ENCODE data around the gene ACAA1. TPM values are rescaled to one million over a fixed set of nuclear protein-coding genes. Genes with fewer than 3 reads are reported as not detected.

The ACAA1 gene
- polyA plus RNA-seq, 1 of the 3 experiments (the other 2 are of a cell fraction): 86.4 TPM

GRCh38 chr3:38137615-38138348 is 855 bp upstream of the ACAA1 start (continued):
- TF ChIP-seq FOSL2 (IDR thresholded peaks at IDR 0.05; ENCODE audit: borderline replicate concordance, low read depth) (no peak), GATA2 (CRISPR knock-in tag; IDR thresholded peaks at IDR 0.05) (no peak), TEAD4 (IDR thresholded peaks at IDR 0.05; ENCODE audit: borderline replicate concordance, insufficient read depth) (no peak), RFX5 (IDR thresholded peaks at IDR 0.05; ENCODE audit: low read length) (no peak), FOXJ3 (CRISPR knock-in tag; IDR thresholded peaks at IDR 0.05) (no peak), YY1 (IDR thresholded peaks at IDR 0.05; ENCODE audit: low read depth) (no peak), ZBTB33 (IDR thresholded peaks at IDR 0.05; ENCODE audit: borderline replicate concordance, low read depth) (no peak), MXI1 (IDR thresholded peaks at IDR 0.05; ENCODE audit: low read depth, low read length) (no peak), NFIC (IDR thresholded peaks at IDR 0.05; ENCODE audit: borderline replicate concordance) (no peak), MAX (IDR thresholded peaks at IDR 0.05; ENCODE audit: low read depth) (peak; percentile 40; the same call in 1 of the 2 replicates), TAF1 (IDR thresholded peaks at IDR 0.05; ENCODE audit: borderline replicate concordance, low read depth, low read length) (no peak)
- TF ChIP-seq, protein P1, sequence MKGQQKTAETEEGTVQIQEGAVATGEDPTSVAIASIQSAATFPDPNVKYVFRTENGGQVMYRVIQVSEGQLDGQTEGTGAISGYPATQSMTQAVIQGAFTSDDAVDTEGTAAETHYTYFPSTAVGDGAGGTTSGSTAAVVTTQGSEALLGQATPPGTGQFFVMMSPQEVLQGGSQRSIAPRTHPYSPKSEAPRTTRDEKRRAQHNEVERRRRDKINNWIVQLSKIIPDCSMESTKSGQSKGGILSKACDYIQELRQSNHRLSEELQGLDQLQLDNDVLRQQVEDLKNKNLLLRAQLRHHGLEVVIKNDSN (IDR thresholded peaks at IDR 0.05; ENCODE audit: borderline replicate concordance, low read depth): no peak
- TF ChIP-seq, protein P2, sequence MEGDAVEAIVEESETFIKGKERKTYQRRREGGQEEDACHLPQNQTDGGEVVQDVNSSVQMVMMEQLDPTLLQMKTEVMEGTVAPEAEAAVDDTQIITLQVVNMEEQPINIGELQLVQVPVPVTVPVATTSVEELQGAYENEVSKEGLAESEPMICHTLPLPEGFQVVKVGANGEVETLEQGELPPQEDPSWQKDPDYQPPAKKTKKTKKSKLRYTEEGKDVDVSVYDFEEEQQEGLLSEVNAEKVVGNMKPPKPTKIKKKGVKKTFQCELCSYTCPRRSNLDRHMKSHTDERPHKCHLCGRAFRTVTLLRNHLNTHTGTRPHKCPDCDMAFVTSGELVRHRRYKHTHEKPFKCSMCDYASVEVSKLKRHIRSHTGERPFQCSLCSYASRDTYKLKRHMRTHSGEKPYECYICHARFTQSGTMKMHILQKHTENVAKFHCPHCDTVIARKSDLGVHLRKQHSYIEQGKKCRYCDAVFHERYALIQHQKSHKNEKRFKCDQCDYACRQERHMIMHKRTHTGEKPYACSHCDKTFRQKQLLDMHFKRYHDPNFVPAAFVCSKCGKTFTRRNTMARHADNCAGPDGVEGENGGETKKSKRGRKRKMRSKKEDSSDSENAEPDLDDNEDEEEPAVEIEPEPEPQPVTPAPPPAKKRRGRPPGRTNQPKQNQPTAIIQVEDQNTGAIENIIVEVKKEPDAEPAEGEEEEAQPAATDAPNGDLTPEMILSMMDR (IDR thresholded peaks at IDR 0.05): peak; percentile 18; the same call in 1 of the 2 replicates
- TF ChIP-seq, protein P3, sequence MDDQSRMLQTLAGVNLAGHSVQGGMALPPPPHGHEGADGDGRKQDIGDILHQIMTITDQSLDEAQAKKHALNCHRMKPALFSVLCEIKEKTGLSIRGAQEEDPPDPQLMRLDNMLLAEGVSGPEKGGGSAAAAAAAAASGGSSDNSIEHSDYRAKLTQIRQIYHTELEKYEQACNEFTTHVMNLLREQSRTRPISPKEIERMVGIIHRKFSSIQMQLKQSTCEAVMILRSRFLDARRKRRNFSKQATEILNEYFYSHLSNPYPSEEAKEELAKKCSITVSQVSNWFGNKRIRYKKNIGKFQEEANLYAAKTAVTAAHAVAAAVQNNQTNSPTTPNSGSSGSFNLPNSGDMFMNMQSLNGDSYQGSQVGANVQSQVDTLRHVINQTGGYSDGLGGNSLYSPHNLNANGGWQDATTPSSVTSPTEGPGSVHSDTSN (IDR thresholded peaks at IDR 0.05): no peak
